ES-I3 (cell line): ENCODE results near the gene CD9.

ENCODE experiments used
- H3K36me3 ChIP-seq: 2 replicates; pipeline ENCODE4 v1.6.1; 2013; ENCODE audit warnings: mild to moderate bottlenecking, low read length, control low read depth, moderate library complexity; ENCODE audit not compliant: insufficient read depth
- H3K4me1 ChIP-seq: 2 replicates; pipeline ENCODE4 v1.6.1; 2013; ENCODE audit warnings: mild to moderate bottlenecking, control low read depth, low read length; ENCODE audit not compliant: insufficient read depth
- H3K9ac ChIP-seq: 2 replicates; pipeline ENCODE4 v1.6.1; 2013; ENCODE audit warnings: low read depth, mild to moderate bottlenecking, low read length, moderate library complexity
- H3K9me3 ChIP-seq: 2 replicates; pipeline ENCODE4 v1.6.1; 2013; ENCODE audit warnings: mild to moderate bottlenecking, low read length, moderate library complexity; ENCODE audit not compliant: control insufficient read depth, insufficient read depth

The CD9 gene

GRCh38 chr12:6171409-6172015, 28.7 kb upstream of the CD9 start:
- no peaks in the 10 kb centered on the region for H3K9me3 ChIP-seq
- no peaks in the 10 kb centered on the region; the same call in 1 of the 2 replicates for H3K4me1 ChIP-seq
- H3K36me3 ChIP-seq = no peaks in the 10 kb centered on the region
- H3K9ac ChIP-seq = no peak overlapping the region

- H3K36me3 ChIP-seq = no peaks in the 10 kb centered on the region
- H3K4me1 ChIP-seq = no peaks in the 10 kb centered on the region; the same call in 1 of the 2 replicates
- H3K9me3 ChIP-seq = no peaks in the 10 kb centered on the region
- H3K9ac ChIP-seq = no peak overlapping the region
Measured at GRCh38 chr12:6172086-6172485, 28.1 kb upstream of the CD9 start.

- Histone ChIP-seq H3K9me3 (no peaks in the 10 kb centered on the region), H3K9ac (no peak overlapping the region), H3K36me3 (no peaks in the 10 kb centered on the region), H3K4me1 (no peaks in the 10 kb centered on the region; the same call in 1 of the 2 replicates)
Measured at GRCh38 chr12:6172862-6173261, 27.3 kb upstream of the CD9 start.

- H3K9ac ChIP-seq = no peak overlapping the region
- H3K36me3 ChIP-seq = no peaks in the 10 kb centered on the region
- H3K9me3 ChIP-seq = no peaks in the 10 kb centered on the region
- H3K4me1 ChIP-seq = peaks cover 23% of the 10 kb centered on the region
Measured at GRCh38 chr12:6177642-6178358, 22.4 kb upstream of the CD9 start.

GRCh38 chr12:6178981-6179761, 21.0 kb upstream of the CD9 start:
- Histone ChIP-seq H3K4me1 (peaks cover 23% of the 10 kb centered on the region), H3K9me3 (no peaks in the 10 kb centered on the region), H3K9ac (no peak overlapping the region), H3K36me3 (no peaks in the 10 kb centered on the region)

GRCh38 chr12:6180268-6181051, 19.7 kb upstream of the CD9 start:
- Histone ChIP-seq H3K4me1 (peaks cover 23% of the 10 kb centered on the region), H3K36me3 (no peaks in the 10 kb centered on the region), H3K9me3 (no peaks in the 10 kb centered on the region), H3K9ac (no peak overlapping the region)

- H3K9ac ChIP-seq = no peak overlapping the region
Measured at GRCh38 chr12:6181166-6181565, 19.0 kb upstream of the CD9 start.

GRCh38 chr12:6181583-6182278, 18.5 kb upstream of the CD9 start:
- Histone ChIP-seq H3K9me3 (no peaks in the 10 kb centered on the region), H3K4me1 (peaks cover 23% of the 10 kb centered on the region), H3K9ac (no peak overlapping the region)

More at GRCh38 chr12:6181166-6181565, 19.0 kb upstream of the CD9 start:
- Histone ChIP-seq H3K9me3 (no peaks in the 10 kb centered on the region), H3K36me3 (no peaks in the 10 kb centered on the region), H3K4me1 (peaks cover 23% of the 10 kb centered on the region)

GRCh38 chr12:6182279-6182898, 17.8 kb upstream of the CD9 start:
- peaks cover 23% of the 10 kb centered on the region for H3K4me1 ChIP-seq
- H3K9me3 ChIP-seq = no peaks in the 10 kb centered on the region
- H3K36me3 ChIP-seq = no peaks in the 10 kb centered on the region
- H3K9ac ChIP-seq = no peak overlapping the region

More at GRCh38 chr12:6181583-6182278, 18.5 kb upstream of the CD9 start:
- H3K36me3 ChIP-seq = no peaks in the 10 kb centered on the region

- H3K9me3 ChIP-seq = no peaks in the 10 kb centered on the region
- no peak overlapping the region for H3K9ac ChIP-seq
- peaks cover 21% of the 10 kb centered on the region for H3K4me1 ChIP-seq
- H3K36me3 ChIP-seq = no peaks in the 10 kb centered on the region
Measured at GRCh38 chr12:6183689-6184428, 16.3 kb upstream of the CD9 start.

- H3K36me3 ChIP-seq = no peaks in the 10 kb centered on the region
- H3K9me3 ChIP-seq = no peaks in the 10 kb centered on the region
- H3K4me1 ChIP-seq = peaks cover 8% of the 10 kb centered on the region; the same call in 1 of the 2 replicates
- H3K9ac ChIP-seq = no peak overlapping the region
Measured at GRCh38 chr12:6185961-6186827, 14.0 kb upstream of the CD9 start.
